Psoas muscle (tissue), 8 donors: Measurements from ENCODE around the gene RBBP8NL. TPM values are rescaled to one million over a fixed set of nuclear protein-coding genes. Genes with fewer than 3 reads are reported as not detected.

Source experiments
- ATAC-seq, 4 donors: fragments of 200-7000 bp; cut with Tn5 transposase; one replicate each; pipeline ENCODE4 v1.9.1; 2020; ENCODE audit warnings: moderate library complexity in 3 of 4, mild to moderate bottlenecking in 2 of 4
- DNase-seq, 2 donors: peaks; one replicate each; pipeline ENCODE4 v3.0.0-alpha.2; 2020
- H3K27ac ChIP-seq: fragments of 200-600 bp; one replicate; pipeline ENCODE4 v1.8.0; 2022
- H3K27me3 ChIP-seq, 3 donors: fragments of 200-600 bp in 1 of 3; one replicate each; pipeline versions ENCODE4 v1.6.1 to v1.8.0; 2013 to 2022; ENCODE audit warnings: low read length in 2 of 3, mild to moderate bottlenecking in 2 of 3, moderate library complexity in 1 of 3; ENCODE audit not compliant: insufficient read depth in 3 of 3
- H3K36me3 ChIP-seq, 2 donors: fragments of 200-600 bp in 1 of 2; one replicate each; pipeline versions ENCODE4 v1.6.1 to v1.8.0; 2013 to 2022; ENCODE audit warnings: low read depth in 1 of 2, mild to moderate bottlenecking in 1 of 2, moderate library complexity in 1 of 2; ENCODE audit not compliant: insufficient read depth in 1 of 2
- H3K4me1 ChIP-seq: fragments of 200-600 bp; one replicate; pipeline ENCODE4 v1.8.0; 2022
- H3K4me3 ChIP-seq: fragments of 200-600 bp; one replicate; pipeline ENCODE4 v1.8.0; 2022; ENCODE audit warnings: mild to moderate bottlenecking
- H3K9me3 ChIP-seq: fragments of 200-600 bp; one replicate; pipeline ENCODE4 v1.8.0; 2022
- CTCF ChIP-seq: fragments of 200-600 bp; IDR thresholded peaks from one replicate; pipeline ENCODE4 v1.8.0; 2022; ENCODE audit warnings: antibody characterized with exemption
- WGBS, 3 donors: extraction: QIAGEN DNeasy Blood & Tissue Kit; methylation state at CpG; one replicate each; pipeline versions ENCODE4 v1.1.6 to v1.1.7; 2013; 5-methylcytosine and 5-hydroxymethylcytosine counted together
- intact Hi-C, 2 donors: fragments of 100-400 bp; cut with DNase I; formaldehyde crosslinking; loops; one replicate each; pipeline versions ENCODE4 v1.11.0 to v1.14.2; 2022
- polyA plus RNA-seq, 3 donors: library from polyadenylated mRNA; stranded (reverse); fragments of 200-250 nt; gene quantifications; one replicate each; pipeline ENCODE4 v1.2.3, GENCODE V29; 2013
- total RNA-seq, 4 donors: library from RNA; stranded (reverse); fragmentation: NEBNext Ultra II Directional in 2 of 4; extraction: Animal tissue kit (Norgen Biotek cat#: 25700) in 2 of 4; gene quantifications; one replicate each; pipeline versions ENCODE4 v1.2.1 to v1.2.4, GENCODE V29; 2021 to 2023
- donor health status: healthy with polysubstance abuse.
- donor health status: DM: no; HTN: no; CAD: no; lungs with moderate emphysema.
- donor health status: Bipolar disorder and iron deficiency.
- donor health status: healthy.
- donor health status: DM: yes; HTN: yes; CAD: no.
- donor health status: DM: no; HTN: no; CAD: no.
- donor health status: DM: no; HTN: no; CAD: no.
- donor health status: DM: yes; HTN: yes; CAD: no.

RBBP8NL gene
- total and polyA plus RNA-seq, 7 donors: 0.03 to 0.08 TPM; not detected in 5

DNA sequence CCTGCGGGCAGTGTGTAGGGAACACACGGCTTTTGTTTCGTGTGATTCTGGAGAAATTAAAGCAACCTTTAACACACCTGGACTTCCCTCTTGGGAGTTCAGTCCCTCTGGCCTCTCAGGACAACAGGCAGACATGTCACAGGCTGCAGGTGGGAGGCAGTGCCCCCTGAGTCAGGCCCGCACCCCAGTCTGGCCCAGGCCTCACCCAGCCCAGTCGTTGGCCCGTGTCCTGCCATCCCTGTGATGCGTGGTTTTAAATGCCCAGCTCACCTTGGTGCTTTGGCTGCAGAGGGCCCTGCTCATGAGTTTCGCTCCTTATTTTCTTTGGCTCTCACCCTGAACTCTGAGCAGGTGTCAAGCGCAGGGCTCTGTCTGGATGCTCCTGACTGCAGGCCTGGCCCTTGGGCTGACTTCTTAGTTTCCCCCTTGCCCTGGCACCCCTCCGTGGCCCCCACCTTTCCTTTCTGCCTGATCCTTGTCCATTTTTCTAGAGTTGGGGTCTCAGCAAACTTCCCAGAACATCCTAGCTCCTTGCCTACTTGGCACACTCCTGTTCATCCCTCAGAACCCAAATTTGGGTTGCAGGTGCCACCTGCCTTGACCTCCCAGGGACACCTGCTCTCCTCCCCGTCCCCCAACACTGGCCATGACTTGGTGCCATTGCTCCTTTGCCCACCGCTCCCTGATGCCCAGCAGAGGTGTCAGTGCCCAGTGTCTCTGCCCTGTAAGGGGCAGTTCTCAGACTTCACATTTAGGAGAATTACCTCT, 18.1 kb downstream of the RBBP8NL start:
- 83 to 85% (median 85%) methylated on average over 12 of the region's 12 CpGs for WGBS, 3 donors
- intact Hi-C loops: loop anchor here in 1 of 2 donors (5.0 kb wide), 1 partner anchor 83 kb away; no protein-coding TSS in a partner anchor

GRCh38 chr20:62408640-62409039, 18.7 kb downstream of the RBBP8NL start:
- Histone ChIP-seq H3K27me3 (no peaks in the 10 kb centered on the region), H3K9me3 (no peaks in the 10 kb centered on the region), H3K36me3 (no peaks in the 10 kb centered on the region), H3K4me1 (peaks cover 26% of the 10 kb centered on the region), H3K27ac (no peak overlapping the region), H3K4me3 (no peak overlapping the region)
- TF ChIP-seq CTCF: no peak
- intact Hi-C loops: loop anchor here in 1 of 2 donors (5.0 kb wide), 1 partner anchor 84 kb away; no protein-coding TSS in a partner anchor
- DNase-seq: no peak
- 71 to 80% (median 75%) methylated on average over 12 of the region's 12 CpGs for WGBS, 3 donors
- no peak for ATAC-seq

More for the DNA sequence above, 18.1 kb downstream of the RBBP8NL start:
- H3K4me3 ChIP-seq: no peak overlapping the region
- TF ChIP-seq CTCF: no peak
- no peaks in the 10 kb centered on the region for H3K36me3 ChIP-seq
- ATAC-seq (no peak), DNase-seq (no peak)
- H3K9me3 ChIP-seq: no peaks in the 10 kb centered on the region
- no peaks in the 10 kb centered on the region for H3K27me3 ChIP-seq
- H3K4me1 ChIP-seq: peaks cover 26% of the 10 kb centered on the region
- H3K27ac ChIP-seq: no peak overlapping the region

DNA sequence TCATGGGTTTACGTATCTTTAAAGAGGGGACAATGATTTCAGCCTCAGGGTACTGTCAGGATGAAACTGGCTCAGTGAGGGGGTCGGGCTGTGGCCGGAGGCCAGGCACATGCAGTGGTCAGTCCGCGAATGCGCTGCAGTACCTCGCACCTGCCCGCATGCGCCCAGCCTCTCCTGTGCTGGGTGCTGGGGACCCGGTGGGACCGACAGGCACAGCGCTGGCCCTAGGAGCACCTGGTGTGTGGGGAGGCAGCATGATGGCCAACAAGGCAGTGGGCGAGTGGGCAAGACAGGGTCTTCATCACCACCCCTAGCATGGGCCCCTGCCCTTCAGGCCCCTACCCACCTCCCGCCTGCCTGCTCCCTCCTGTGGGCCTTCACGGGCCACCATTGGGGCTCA, 19.3 kb downstream of the RBBP8NL start:
- H3K4me3 ChIP-seq: no peak overlapping the region
- H3K4me1 ChIP-seq: peaks cover 26% of the 10 kb centered on the region
- ATAC-seq (no peak), DNase-seq (no peak)
- no peaks in the 10 kb centered on the region for H3K27me3 ChIP-seq
- 93 to 95% (median 94%) methylated on average over 15 of the region's 15 CpGs for WGBS, 3 donors
- TF ChIP-seq CTCF: no peak
- H3K27ac ChIP-seq: no peak overlapping the region
- no peaks in the 10 kb centered on the region for H3K9me3 ChIP-seq
- intact Hi-C loops: loop anchor here in 1 of 2 donors (5.0 kb wide), 1 partner anchor 84 kb away; no protein-coding TSS in a partner anchor
- no peaks in the 10 kb centered on the region for H3K36me3 ChIP-seq

GRCh38 chr20:62407221-62407992, 19.9 kb downstream of the RBBP8NL start, which contains the start of gene CABLES2:
Gene CABLES2, minus strand, starts transcription at chr20:62407285. Its CDS starts 9 bp downstream, at chr20:62407276.
- intact Hi-C loops: loop anchor here in 1 of 2 donors (5.0 kb wide), 1 partner anchor 85 kb away; no protein-coding TSS in a partner anchor
- Histone ChIP-seq H3K4me1 (peaks cover 26% of the 10 kb centered on the region), H3K9me3 (no peaks in the 10 kb centered on the region), H3K27ac (peak within 1 kb of the TSS; percentile 9), H3K27me3 (no peaks in the 10 kb centered on the region), H3K36me3 (no peaks in the 10 kb centered on the region), H3K4me3 (peak within 1 kb of the TSS; percentile 74)
- peak; percentile 96 to 98 for DNase-seq
- ATAC-seq: peak; percentile 92 to 95 (median 94)
- 5 to 8% (median 6%) methylated on average over 47 to 73 of the region's 73 CpGs for WGBS, 3 donors
- TF ChIP-seq CTCF: peak; percentile 21
